Astrocyte of the cerebellum (primary cell): ENCODE results near the gene LINC00237.

Source experiments
- DNase-seq: peaks from one replicate; pipeline ENCODE4 v3.0.0-alpha.2; 2011; ENCODE audit warnings: low read depth
- H3K4me3 ChIP-seq: 2 replicates; pipeline ENCODE4 v1.5.1; 2011; ENCODE audit warnings: mild to moderate bottlenecking, low read depth, low read length, moderate library complexity
- CTCF ChIP-seq: IDR thresholded peaks from 2 replicates; pipeline ENCODE4 v1.5.1; 2012; ENCODE audit warnings: low read length, low read depth, moderate library complexity, mild to moderate bottlenecking; ENCODE audit errors: missing control alignments
- in situ Hi-C: cut with HindIII; loops from 2 replicates; pipeline ENCODE4 v1.10.0; 2017; ENCODE audit warnings: low sequenced_read_pairs

Gene LINC00237

GRCh38 chr20:21046413-21047070 is 59.6 kb downstream of the LINC00237 start:
- in situ Hi-C loops, result no loop called here

More at GRCh38 chr20:21046413-21047070, 59.6 kb downstream of the LINC00237 start:
- no peak for DNase-seq
- TF ChIP-seq CTCF, result no peak
- no peak overlapping the region for H3K4me3 ChIP-seq
